Hindlimb muscle (tissue), 1 donor: ENCODE data around the gene HSD17B12. TPM values are rescaled to one million over a fixed set of nuclear protein-coding genes. Genes with fewer than 3 reads are reported as not detected.
"Not testable (repeated sequence)": the region's sequence is repeated elsewhere in the genome, so short reads cannot be mapped to it uniquely, and the experiment has no call there.

ENCODE experiments used
- DNase-seq: peaks from one replicate; pipeline ENCODE4 v3.0.0-alpha.2; 2013
- polyA plus RNA-seq: library from polyadenylated mRNA; unstranded; fragments of 120-200 nt; gene quantifications from one replicate; pipeline ENCODE4 v1.2.1, GENCODE V29; 2013; ENCODE audit not compliant: insufficient read length

The HSD17B12 gene
- polyA plus RNA-seq = 30.5 TPM

- peak; percentile 98 for DNase-seq
Measured at GRCh38 chr11:43680521-43681400, at the start of gene HSD17B12. Gene HSD17B12 (plus strand): TSS chr11:43680738. CDS start chr11:43680828, 90 bp downstream.

GRCh38 chr11:43631732-43632131 is 48.8 kb upstream of the HSD17B12 start:
- no peak for DNase-seq

GRCh38 chr11:43632181-43632580 is 48.4 kb upstream of the HSD17B12 start:
- DNase-seq = no peak

- DNase-seq = no peak
Measured at GRCh38 chr11:43638717-43639116, 41.8 kb upstream of the HSD17B12 start.

GRCh38 chr11:43639224-43639623 is 41.3 kb upstream of the HSD17B12 start:
- DNase-seq = no peak

- no peak for DNase-seq
Measured at GRCh38 chr11:43639920-43640319, 40.6 kb upstream of the HSD17B12 start.

GRCh38 chr11:43643898-43644620 is 36.5 kb upstream of the HSD17B12 start:
- DNase-seq = peak; percentile 90

GRCh38 chr11:43644621-43645299 is 35.8 kb upstream of the HSD17B12 start:
- peak; percentile 5 for DNase-seq

GRCh38 chr11:43646767-43647166 is 33.8 kb upstream of the HSD17B12 start:
- DNase-seq = no peak

GRCh38 chr11:43648888-43649287 is 31.6 kb upstream of the HSD17B12 start:
- DNase-seq = no peak

- no peak for DNase-seq
Measured at GRCh38 chr11:43649501-43649900, 31.0 kb upstream of the HSD17B12 start.

- DNase-seq = no peak
Measured at GRCh38 chr11:43649921-43650320, 30.6 kb upstream of the HSD17B12 start.

GRCh38 chr11:43663018-43663417 is 17.5 kb upstream of the HSD17B12 start:
- DNase-seq = not testable (repeated sequence)

- DNase-seq = no peak
Measured at GRCh38 chr11:43664295-43664694, 16.2 kb upstream of the HSD17B12 start.

- not testable (repeated sequence) for DNase-seq
Measured at GRCh38 chr11:43671284-43671683, 9.3 kb upstream of the HSD17B12 start.

- no peak for DNase-seq
Measured at GRCh38 chr11:43674560-43674959, 6.0 kb upstream of the HSD17B12 start.

- no peak for DNase-seq
Measured at GRCh38 chr11:43676933-43677332, 3.6 kb upstream of the HSD17B12 start.

GRCh38 chr11:43681401-43681942 is 934 bp downstream of the HSD17B12 start:
- no peak for DNase-seq

GRCh38 chr11:43682081-43682480 is 1.5 kb downstream of the HSD17B12 start:
- DNase-seq = not testable (repeated sequence)

- DNase-seq = no peak
Measured at GRCh38 chr11:43685440-43685839, 4.9 kb downstream of the HSD17B12 start.

GRCh38 chr11:43686207-43686606 is 5.7 kb downstream of the HSD17B12 start:
- no peak for DNase-seq

- DNase-seq = peak; percentile 1
Measured at GRCh38 chr11:43687120-43687791, 6.7 kb downstream of the HSD17B12 start.
